ENCODE data around the gene MAP3K5. TPM values are rescaled to one million over a fixed set of nuclear protein-coding genes. Genes with fewer than 3 reads are reported as not detected.
A peak's percentile ranks its signal among the peaks of the same experiment; 100 is the strongest.
"Not testable (repeated sequence)": the region's sequence is repeated elsewhere in the genome, so short reads cannot be mapped to it uniquely, and the experiment has no call there.

MAP3K5 gene
- total RNA-seq, 4 donors from 2014 or later = 18.7 to 24.1 (median 20.7) TPM

DNA sequence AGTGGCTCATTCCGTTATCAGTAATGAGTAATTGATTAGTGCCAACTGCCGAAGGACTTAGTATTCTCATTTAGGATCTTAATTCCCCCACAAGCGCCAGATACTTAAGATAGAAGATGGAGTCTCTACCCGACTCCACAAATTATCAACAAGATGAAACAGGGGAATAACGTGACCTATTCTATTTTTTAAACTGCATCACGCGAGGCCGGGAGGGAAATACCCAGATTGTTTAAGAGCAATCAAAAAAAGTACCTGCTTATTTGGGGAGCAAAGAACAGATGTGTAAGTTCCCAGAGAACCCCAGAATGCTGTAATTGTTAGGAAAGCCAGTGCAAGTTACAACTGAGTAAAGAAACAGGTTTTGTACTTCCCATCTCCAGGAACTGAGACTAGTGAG is 1.1 kb upstream of the MAP3K5 start:
- WGBS = 31% methylated on average over 8 of the region's 8 CpGs

GRCh38 chr6:136792095-136792409 is 225 bp downstream of the MAP3K5 start:
- WGBS = no CpG with 5 or more reads among the region's 46 CpGs
- TF ChIP-seq CTCF (IDR thresholded peaks at IDR 0.05) (no peak), POLR2AphosphoS5 (IDR thresholded peaks at IDR 0.05) (no peak), EP300 (IDR thresholded peaks at IDR 0.05) (no peak), POLR2A (IDR thresholded peaks at IDR 0.05; ENCODE audit: low read depth) (no peak)
- intact Hi-C loops (cut with DNase I) = loop anchor here (1.0 to 2.0 kb wide), 2 partner anchors 148 to 209 kb away; no protein-coding TSS in a partner anchor
- H3K9me3 ChIP-seq = no peaks in the 10 kb centered on the region
- H3K36me3 ChIP-seq = no peaks in the 10 kb centered on the region
- H3K4me3 ChIP-seq = peak overlapping the region; percentile 67 to 93 (median 86)
- peak overlapping the region; percentile 90 to 97 (median 95) for H3K27ac ChIP-seq (replicated peaks in 1 of 4)
- no peak for DNase-seq (ENCODE audit: extremely low spot score)
- H3K27me3 ChIP-seq = no peaks in the 10 kb centered on the region
- peaks cover 3 to 48% (median 43%) of the 10 kb centered on the region in 4 donors for H3K4me1 ChIP-seq

More for the DNA sequence above, 1.1 kb upstream of the MAP3K5 start:
- H3K36me3 ChIP-seq = no peaks in the 10 kb centered on the region
- peak overlapping the region; percentile 67 to 93 (median 86) for H3K4me3 ChIP-seq
- intact Hi-C loops (cut with DNase I) = loop anchor here (2.0 kb wide), 1 partner anchor 211 kb away; no protein-coding TSS in a partner anchor
- no peak for TF ChIP-seq POLR2A (IDR thresholded peaks at IDR 0.05; ENCODE audit: low read depth)
- no peak for TF ChIP-seq POLR2AphosphoS5 (IDR thresholded peaks at IDR 0.05)
- no peak for TF ChIP-seq CTCF (IDR thresholded peaks at IDR 0.05)
- TF ChIP-seq EP300 (IDR thresholded peaks at IDR 0.05) = no peak
- H3K27ac ChIP-seq (replicated peaks in 1 of 4) = peak overlapping the region; percentile 90 to 97 (median 95)
- H3K9me3 ChIP-seq = no peaks in the 10 kb centered on the region
- no peaks in the 10 kb centered on the region for H3K27me3 ChIP-seq
- peaks cover 3 to 35% (median 30%) of the 10 kb centered on the region in 4 donors for H3K4me1 ChIP-seq
- no peak for DNase-seq (ENCODE audit: extremely low spot score)

- 5% methylated on average over 28 of the region's 62 CpGs for WGBS
Observed at GRCh38 chr6:136791296-136792094, 782 bp downstream of the MAP3K5 start.

DNA sequence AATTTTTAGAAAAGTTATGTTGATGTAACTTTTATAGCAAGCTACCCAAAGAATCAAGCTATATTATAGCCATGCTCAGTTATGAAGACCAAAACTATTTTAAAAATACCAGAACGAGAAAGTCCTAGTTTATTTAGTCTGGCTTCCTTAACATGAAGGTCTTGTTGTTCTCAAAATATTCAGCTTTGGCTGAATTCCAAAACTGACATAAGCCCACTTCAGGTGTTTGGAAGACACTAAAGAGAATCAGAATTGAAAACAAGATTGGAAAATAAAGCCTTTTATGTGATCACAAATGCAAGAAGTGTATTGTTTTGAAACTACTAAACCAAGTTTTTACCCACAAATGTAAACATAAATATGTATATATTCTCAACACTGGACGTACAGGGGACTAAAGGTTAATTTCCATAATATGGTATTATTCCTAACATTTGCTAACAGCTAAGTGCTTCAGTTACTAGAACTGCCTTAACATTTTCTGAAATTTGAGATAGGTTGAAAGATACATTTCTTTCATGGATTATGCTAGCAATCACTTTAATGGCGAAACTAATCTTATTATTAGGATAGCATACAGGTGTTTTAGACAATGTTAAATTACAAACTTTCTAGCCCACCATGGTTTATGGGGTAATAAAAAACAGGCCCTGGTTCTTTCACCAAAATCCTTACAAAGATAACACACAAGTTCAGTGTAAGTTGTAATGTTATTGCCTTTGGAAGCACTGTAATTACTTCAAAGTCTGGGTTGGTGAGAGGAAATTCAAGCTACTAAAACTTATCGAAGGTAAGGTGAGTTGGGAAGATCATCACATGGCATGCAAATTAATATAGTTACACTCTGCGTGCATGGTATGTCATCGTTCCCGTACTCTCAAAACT is 1.6 kb downstream of the MAP3K5 start:
- Histone ChIP-seq H3K9me3 (no peaks in the 10 kb centered on the region), H3K36me3 (no peaks in the 10 kb centered on the region), H3K4me3 (peak overlapping the region; percentile 67 to 93 (median 86)), H3K4me1 (peaks cover 7 to 62% (median 54%) of the 10 kb centered on the region in 4 donors), H3K27me3 (no peaks in the 10 kb centered on the region), H3K27ac (replicated peaks in 1 of 4) (peak overlapping the region; percentile 90 to 97 (median 95))
- intact Hi-C loops (cut with DNase I) = no loop called here
- 25% methylated on average over 7 of the region's 7 CpGs for WGBS
- TF ChIP-seq POLR2AphosphoS5 (IDR thresholded peaks at IDR 0.05) (no peak), POLR2A (IDR thresholded peaks at IDR 0.05; ENCODE audit: low read depth) (no peak), CTCF (IDR thresholded peaks at IDR 0.05) (no peak), EP300 (IDR thresholded peaks at IDR 0.05) (no peak)
- DNase-seq (ENCODE audit: extremely low spot score) = no peak

More at GRCh38 chr6:136791296-136792094, 782 bp downstream of the MAP3K5 start:
- Histone ChIP-seq H3K27ac (replicated peaks in 1 of 4) (peak overlapping the region; percentile 90 to 97 (median 95)), H3K9me3 (no peaks in the 10 kb centered on the region), H3K4me1 (peaks cover 3 to 54% (median 46%) of the 10 kb centered on the region in 4 donors), H3K4me3 (peak overlapping the region; percentile 67 to 93 (median 86)), H3K36me3 (no peaks in the 10 kb centered on the region), H3K27me3 (no peaks in the 10 kb centered on the region)
- intact Hi-C loops (cut with DNase I) = loop anchor here (1.0 to 2.0 kb wide), 2 partner anchors 147 to 209 kb away; no protein-coding TSS in a partner anchor
- peak; percentile 94 for DNase-seq (ENCODE audit: extremely low spot score)
- TF ChIP-seq EP300 (IDR thresholded peaks at IDR 0.05) (no peak), POLR2A (IDR thresholded peaks at IDR 0.05; ENCODE audit: low read depth) (no peak), POLR2AphosphoS5 (IDR thresholded peaks at IDR 0.05) (peak; percentile 72 to 80)

DNA sequence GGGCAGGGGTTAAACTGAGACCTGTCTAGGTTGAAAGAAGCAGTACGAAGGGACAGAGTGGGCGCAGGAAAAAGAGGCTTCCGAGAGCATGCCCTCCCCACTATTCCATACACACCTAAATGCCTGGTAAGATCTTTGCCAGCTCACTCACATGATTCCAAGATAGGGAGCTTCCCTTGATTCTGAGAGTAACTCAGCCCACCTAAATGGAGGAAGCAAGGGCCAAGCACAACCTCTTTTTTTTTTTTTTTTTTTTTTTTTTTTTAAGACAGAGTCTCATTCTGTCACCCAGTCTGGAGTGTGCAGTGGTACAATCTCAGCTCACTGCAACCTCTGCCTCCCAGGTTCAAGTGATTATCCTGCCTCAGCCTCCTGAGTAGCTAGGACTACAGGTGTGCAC is 2.8 kb downstream of the MAP3K5 start:
- H3K9me3 ChIP-seq; intact Hi-C loops (cut with DNase I); H3K36me3 ChIP-seq; DNase-seq (ENCODE audit: extremely low spot score); H3K27me3 ChIP-seq: not testable (repeated sequence)
- Histone ChIP-seq H3K4me1 (peaks cover 19 to 74% (median 60%) of the 10 kb centered on the region in 4 donors), H3K4me3 (peak overlapping the region; percentile 67 to 93 (median 86)), H3K27ac (replicated peaks in 1 of 4) (peak overlapping the region in 2 of 4 donors; percentile 95 to 97)
- 88% methylated on average over 3 of the region's 3 CpGs for WGBS
